Mucosa of descending colon (tissue), 3 donors: ENCODE results near the gene USE1. TPM values are rescaled to one million over a fixed set of nuclear protein-coding genes. Genes with fewer than 3 reads are reported as not detected.

ENCODE experiments used
- ATAC-seq: fragments of 200-7000 bp; cut with Tn5 transposase; one replicate; pipeline ENCODE4 v1.9.1; 2020; ENCODE audit warnings: mild to moderate bottlenecking, moderate library complexity
- DNase-seq, 3 donors: peaks; one replicate each; pipeline ENCODE4 v3.0.0-alpha.2; 2020
- H3K36me3 ChIP-seq: fragments of 200-600 bp; one replicate; pipeline ENCODE4 v1.8.0; 2021; ENCODE audit warnings: low read depth, mild to moderate bottlenecking
- H3K4me1 ChIP-seq: fragments of 200-600 bp; one replicate; pipeline ENCODE4 v1.8.0; 2021; ENCODE audit warnings: low read depth, mild to moderate bottlenecking
- H3K4me3 ChIP-seq: fragments of 200-600 bp; one replicate; pipeline ENCODE4 v1.8.0; 2021; ENCODE audit warnings: mild to moderate bottlenecking
- H3K9me3 ChIP-seq: fragments of 200-600 bp; one replicate; pipeline ENCODE4 v1.8.0; 2021; ENCODE audit warnings: mild to moderate bottlenecking
- intact Hi-C, 2 donors: fragments of 100-400 bp; cut with DNase I in 1 of 2; cut with micrococcal nuclease in 1 of 2; formaldehyde crosslinking; loops; one replicate each; pipeline versions ENCODE4 v1.11.0 to v1.11.1; 2022; cut with DNase I, micrococcal nuclease
- total RNA-seq, 3 donors: library from RNA; stranded (reverse); fragmentation: NEBNext Ultra II Directional in 2 of 3; extraction: Animal tissue kit (Norgen Biotek cat#: 25700) in 2 of 3; gene quantifications; one replicate each; pipeline versions ENCODE4 v1.2.1 to v1.2.4, GENCODE V29; 2021 to 2023
- TF ChIP-seq, protein P1 (sequence below): fragments of 200-600 bp; IDR thresholded peaks from one replicate; pipeline ENCODE4 v1.8.0; 2022; ENCODE audit warnings: antibody characterized with exemption, mild to moderate bottlenecking
- donor health status: DM: no; HTN: no; CAD: no; lungs with moderate emphysema.
- donor health status: DM: no; HTN: no; CAD: no.
- donor health status: DM: no; HTN: yes; CAD: no.

Gene USE1
- total RNA-seq, 3 donors from 2014 or later, result 17.4 to 31.2 (median 28.0) TPM

DNA sequence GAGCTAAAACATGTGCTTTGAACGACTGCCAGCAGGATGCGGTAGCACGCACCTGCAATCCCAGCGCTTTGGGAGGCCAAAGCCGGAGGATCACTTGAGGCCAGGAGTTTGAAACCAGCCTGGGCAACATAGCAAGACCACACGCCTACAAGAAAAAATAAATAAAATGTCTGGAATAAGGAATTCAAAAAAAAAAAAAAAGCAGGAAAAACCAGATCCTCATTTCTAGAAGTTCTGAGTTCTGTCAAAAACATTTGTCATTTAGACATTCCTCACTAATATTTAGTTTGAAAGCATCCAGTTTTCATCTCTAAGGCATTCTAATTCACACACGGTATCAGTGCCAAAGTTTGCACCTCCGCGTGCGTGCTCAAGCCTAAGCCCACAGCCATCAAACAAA, 36.9 kb upstream of the USE1 start:
- DNase-seq, result no peak
- Histone ChIP-seq H3K36me3 (peaks cover 4% of the 10 kb centered on the region), H3K4me1 (no peaks in the 10 kb centered on the region), H3K9me3 (no peaks in the 10 kb centered on the region), H3K4me3 (no peak overlapping the region)
- intact Hi-C loops, result no loop called here
- TF ChIP-seq, protein P1, sequence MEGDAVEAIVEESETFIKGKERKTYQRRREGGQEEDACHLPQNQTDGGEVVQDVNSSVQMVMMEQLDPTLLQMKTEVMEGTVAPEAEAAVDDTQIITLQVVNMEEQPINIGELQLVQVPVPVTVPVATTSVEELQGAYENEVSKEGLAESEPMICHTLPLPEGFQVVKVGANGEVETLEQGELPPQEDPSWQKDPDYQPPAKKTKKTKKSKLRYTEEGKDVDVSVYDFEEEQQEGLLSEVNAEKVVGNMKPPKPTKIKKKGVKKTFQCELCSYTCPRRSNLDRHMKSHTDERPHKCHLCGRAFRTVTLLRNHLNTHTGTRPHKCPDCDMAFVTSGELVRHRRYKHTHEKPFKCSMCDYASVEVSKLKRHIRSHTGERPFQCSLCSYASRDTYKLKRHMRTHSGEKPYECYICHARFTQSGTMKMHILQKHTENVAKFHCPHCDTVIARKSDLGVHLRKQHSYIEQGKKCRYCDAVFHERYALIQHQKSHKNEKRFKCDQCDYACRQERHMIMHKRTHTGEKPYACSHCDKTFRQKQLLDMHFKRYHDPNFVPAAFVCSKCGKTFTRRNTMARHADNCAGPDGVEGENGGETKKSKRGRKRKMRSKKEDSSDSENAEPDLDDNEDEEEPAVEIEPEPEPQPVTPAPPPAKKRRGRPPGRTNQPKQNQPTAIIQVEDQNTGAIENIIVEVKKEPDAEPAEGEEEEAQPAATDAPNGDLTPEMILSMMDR, result no peak
- no peak for ATAC-seq

DNA sequence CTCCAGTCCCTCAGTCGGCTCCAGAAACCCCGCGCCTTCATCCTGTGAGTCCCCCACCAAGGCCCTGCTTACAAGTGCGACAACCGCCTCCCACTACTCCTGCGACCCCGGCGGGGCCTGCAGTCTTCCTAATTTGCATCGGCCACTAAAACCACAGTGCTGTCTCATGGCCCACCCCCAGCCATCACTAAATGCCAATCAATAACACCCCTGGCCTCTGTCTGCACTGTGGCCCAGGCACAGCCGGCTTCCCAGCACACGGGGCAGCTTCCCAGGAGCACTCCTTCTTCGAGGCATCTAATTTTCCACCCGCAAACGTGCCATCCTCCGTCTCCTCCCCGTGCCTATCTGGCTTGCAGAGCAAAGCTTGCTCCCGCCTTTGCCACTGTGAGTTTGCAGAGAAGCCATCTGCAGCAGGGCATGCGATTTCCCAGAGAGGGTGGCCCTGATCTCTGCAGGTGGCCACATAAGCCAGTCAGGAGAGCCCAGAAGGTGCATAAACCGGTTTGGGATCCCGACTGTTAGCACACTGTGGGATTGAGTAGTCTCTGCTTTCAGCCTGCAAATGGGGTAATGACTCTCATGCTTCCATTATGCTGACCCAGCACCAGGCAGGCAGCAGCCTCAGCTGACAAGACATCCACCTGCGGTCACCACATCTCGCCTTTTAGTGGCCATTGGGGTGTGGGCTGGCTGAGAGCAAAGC, 34.0 kb upstream of the USE1 start:
- no peaks in the 10 kb centered on the region for H3K4me1 ChIP-seq
- TF ChIP-seq, protein P1, result no peak
- no peak for ATAC-seq
- H3K9me3 ChIP-seq, result no peaks in the 10 kb centered on the region
- no peak overlapping the region for H3K4me3 ChIP-seq
- peaks cover 4% of the 10 kb centered on the region for H3K36me3 ChIP-seq
- no peak for DNase-seq
- intact Hi-C loops, result no loop called here

DNA sequence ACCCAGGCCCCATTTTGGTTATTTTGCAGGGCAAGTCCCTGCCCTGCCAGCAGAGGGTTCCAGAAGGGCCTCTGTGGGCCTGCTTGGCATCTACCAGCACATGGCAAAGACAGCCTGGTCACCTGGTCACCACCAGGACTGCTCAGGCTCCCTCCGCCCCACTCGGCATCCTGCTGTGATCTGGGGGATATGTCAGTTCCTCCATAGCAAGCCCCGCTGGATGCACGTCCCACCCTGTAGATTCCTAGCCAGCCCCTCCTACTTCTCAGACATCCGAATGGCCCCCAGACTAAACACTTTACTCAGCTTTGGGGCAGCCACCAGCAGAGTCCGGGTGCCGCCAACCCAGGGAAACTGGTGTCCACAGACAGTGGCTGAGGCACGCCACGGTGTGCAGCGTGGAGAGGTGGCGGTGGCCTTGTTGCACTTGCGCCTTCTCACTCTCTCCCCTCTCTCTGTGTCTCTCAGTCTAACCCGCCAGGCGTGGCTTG, 31.8 kb upstream of the USE1 start:
- ATAC-seq (peak; percentile 34), DNase-seq (no peak)
- Histone ChIP-seq H3K4me1 (no peaks in the 10 kb centered on the region), H3K4me3 (no peak overlapping the region), H3K9me3 (no peaks in the 10 kb centered on the region), H3K36me3 (no peaks in the 10 kb centered on the region)
- TF ChIP-seq, protein P1, result no peak
- intact Hi-C loops, result no loop called here

DNA sequence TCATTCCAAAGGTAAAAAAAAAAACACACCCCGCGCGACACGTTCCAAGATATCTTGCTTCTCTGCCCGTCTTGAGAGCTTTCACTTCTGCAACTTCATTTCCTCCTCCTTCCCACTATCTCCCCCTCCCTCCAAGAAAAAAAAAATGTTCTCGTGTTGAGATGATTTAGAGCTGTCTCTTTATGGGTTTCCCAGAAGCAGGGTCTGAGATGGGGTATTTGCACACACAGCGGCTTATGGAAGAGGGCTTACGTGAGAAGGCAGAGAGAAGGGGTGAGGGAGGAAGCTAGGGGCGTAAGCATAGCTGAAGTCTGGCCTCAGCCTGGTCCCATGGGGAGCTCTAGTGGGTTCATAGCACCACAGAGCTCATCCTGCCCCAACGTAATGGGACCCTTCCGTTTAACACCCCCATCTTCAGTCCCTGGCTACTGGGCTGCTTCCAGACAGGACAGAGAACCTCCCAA, 31.3 kb upstream of the USE1 start:
- ATAC-seq (peak; percentile 55), DNase-seq (no peak)
- intact Hi-C loops, result no loop called here
- H3K4me1 ChIP-seq, result no peaks in the 10 kb centered on the region
- no peak overlapping the region for H3K4me3 ChIP-seq
- no peaks in the 10 kb centered on the region for H3K36me3 ChIP-seq
- H3K9me3 ChIP-seq, result no peaks in the 10 kb centered on the region
- TF ChIP-seq, protein P1, result no peak

DNA sequence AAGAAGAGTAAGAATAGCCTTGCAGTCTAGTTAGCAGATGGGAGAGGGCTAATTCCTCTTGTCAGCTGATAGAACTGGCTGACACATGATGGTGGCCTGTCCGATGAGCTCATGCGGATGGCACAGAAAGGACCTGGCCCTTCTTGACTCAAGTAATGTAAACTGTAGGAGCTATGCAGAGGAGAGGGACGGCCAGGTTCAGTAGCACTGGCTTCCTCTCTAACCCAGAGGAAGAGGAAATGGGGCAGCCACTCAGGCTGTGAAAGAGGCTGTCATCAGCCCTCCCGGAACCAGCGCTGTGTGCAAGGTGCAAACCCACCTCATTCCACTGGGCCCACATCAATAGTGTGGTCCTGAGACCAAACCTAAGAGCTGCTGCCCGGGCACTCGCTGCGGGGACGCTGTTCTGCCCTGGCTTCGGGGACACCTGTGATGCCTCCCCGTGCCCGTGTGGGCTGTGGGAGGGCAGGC, 30.8 kb upstream of the USE1 start:
- Histone ChIP-seq H3K4me1 (no peaks in the 10 kb centered on the region), H3K36me3 (no peaks in the 10 kb centered on the region), H3K9me3 (no peaks in the 10 kb centered on the region), H3K4me3 (no peak overlapping the region)
- TF ChIP-seq, protein P1, result no peak
- peak; percentile 83 for ATAC-seq
- intact Hi-C loops, result no loop called here
- DNase-seq, result peak in 1 of 3 donors; percentile 32
